Liver (tissue), 9 donors: ENCODE measurements around the gene TOR3A. TPM values are rescaled to one million over a fixed set of nuclear protein-coding genes. Genes with fewer than 3 reads are reported as not detected.
A peak's percentile ranks its signal among the peaks of the same experiment; 100 is the strongest.

Experiments
- DNase-seq: peaks from one replicate; pipeline ENCODE4 v3.0.0-alpha.2; 2017; ENCODE audit warnings: low spot score
- H3K27ac ChIP-seq, 2 donors: one replicate each; pipeline ENCODE4 v1.7.0; 2013; ENCODE audit warnings: inconsistent platforms in 2 of 2, low read length in 2 of 2, control low read depth in 1 of 2, low read depth in 1 of 2, mild to moderate bottlenecking in 1 of 2
- H3K27me3 ChIP-seq, 4 donors: one replicate each; pipeline versions ENCODE4 v1.6.1 to v1.7.0; 2013; ENCODE audit warnings: low read length in 3 of 4, inconsistent platforms in 1 of 4, mild to moderate bottlenecking in 1 of 4, moderate library complexity in 1 of 4; ENCODE audit not compliant: control insufficient read depth in 4 of 4, insufficient read depth in 4 of 4
- H3K36me3 ChIP-seq, 4 donors: one replicate each; pipeline versions ENCODE4 v1.6.1 to v1.7.0; 2013; ENCODE audit warnings: low read length in 3 of 4, mild to moderate bottlenecking in 3 of 4, low read depth in 1 of 4, moderate library complexity in 1 of 4; ENCODE audit not compliant: control insufficient read depth in 4 of 4, insufficient read depth in 3 of 4
- H3K4me1 ChIP-seq, 4 donors: one replicate each; pipeline versions ENCODE4 v1.6.1 to v1.7.0; 2013; ENCODE audit warnings: low read length in 3 of 4, mild to moderate bottlenecking in 3 of 4, moderate library complexity in 1 of 4; ENCODE audit not compliant: control insufficient read depth in 4 of 4, insufficient read depth in 4 of 4
- H3K4me3 ChIP-seq, 3 donors: one replicate each; pipeline versions ENCODE4 v1.6.1 to v1.7.0; 2013; ENCODE audit warnings: low read length in 3 of 3, control low read depth in 1 of 3, low read depth in 1 of 3, mild to moderate bottlenecking in 1 of 3
- H3K9ac ChIP-seq, 2 donors: one replicate each; pipeline ENCODE4 v1.7.0; 2013; ENCODE audit warnings: low read length in 2 of 2, mild to moderate bottlenecking in 2 of 2, moderate library complexity in 2 of 2, control low read depth in 1 of 2, low read depth in 1 of 2
- H3K9me3 ChIP-seq, 4 donors: one replicate each; pipeline versions ENCODE4 v1.6.1 to v1.7.0; 2013; ENCODE audit warnings: low read length in 3 of 4; ENCODE audit not compliant: control insufficient read depth in 4 of 4
- ATF3 ChIP-seq: IDR thresholded peaks from 2 replicates; pipeline ENCODE4 v1.6.1; 2016; ENCODE audit warnings: antibody characterized with exemption
- CTCF ChIP-seq: fragments of 150-350 bp; IDR thresholded peaks from 2 replicates; pipeline ENCODE4 v1.5.1; 2017; ENCODE audit warnings: improper control_type of control experiment, low read depth, low read length; ENCODE audit not compliant: missing input control
- EGR1 ChIP-seq, 2 donors: IDR thresholded peaks; 2 replicates each; pipeline ENCODE4 v1.6.1; 2016 to 2018; ENCODE audit warnings: antibody characterized with exemption in 2 of 2, low read depth in 2 of 2
- FOXA1 ChIP-seq: IDR thresholded peaks from 2 replicates; pipeline ENCODE4 v1.6.1; 2016; ENCODE audit warnings: antibody characterized with exemption
- FOXA2 ChIP-seq: IDR thresholded peaks from 2 replicates; pipeline ENCODE4 v1.6.1; 2016; ENCODE audit warnings: antibody characterized with exemption
- GABPA ChIP-seq, 2 donors: IDR thresholded peaks in 1 of 2; conservative IDR thresholded peaks in 1 of 2; 2 replicates each; pipeline ENCODE4 v1.6.1; 2016; ENCODE audit warnings: antibody characterized with exemption in 2 of 2, mild to moderate bottlenecking in 1 of 2, moderate library complexity in 1 of 2
- HNF4A ChIP-seq, 2 donors: conservative IDR thresholded peaks; 2 replicates each; pipeline ENCODE4 v1.6.1; 2016; ENCODE audit warnings: antibody characterized with exemption in 2 of 2, mild to moderate bottlenecking in 2 of 2
- HNF4G ChIP-seq: IDR thresholded peaks from 2 replicates; pipeline ENCODE4 v1.6.1; 2016; ENCODE audit warnings: antibody characterized with exemption
- JUND ChIP-seq, 2 donors: IDR thresholded peaks; 2 replicates each; pipeline ENCODE4 v1.6.1; 2016; ENCODE audit warnings: antibody characterized with exemption in 2 of 2
- MAX ChIP-seq: IDR thresholded peaks from 2 replicates; pipeline ENCODE4 v1.6.1; 2016; ENCODE audit warnings: antibody characterized with exemption
- NR2F2 ChIP-seq: IDR thresholded peaks from 2 replicates; pipeline ENCODE4 v1.6.1; 2016; ENCODE audit warnings: antibody characterized with exemption
- RAD21 ChIP-seq, 2 donors: IDR thresholded peaks; 2 replicates each; pipeline ENCODE4 v1.6.1; 2016; ENCODE audit warnings: antibody characterized with exemption in 2 of 2, mild to moderate bottlenecking in 2 of 2
- RXRA ChIP-seq, 2 donors: IDR thresholded peaks; 2 replicates each; pipeline ENCODE4 v1.6.1; 2017 to 2018; ENCODE audit warnings: antibody characterized with exemption in 2 of 2, mild to moderate bottlenecking in 1 of 2
- SP1 ChIP-seq: IDR thresholded peaks from 2 replicates; pipeline ENCODE4 v1.6.1; 2018; ENCODE audit warnings: antibody characterized with exemption, mild to moderate bottlenecking
- TAF1 ChIP-seq: conservative IDR thresholded peaks from 2 replicates; pipeline ENCODE4 v1.6.1; 2016; ENCODE audit warnings: antibody characterized with exemption, mild to moderate bottlenecking
- YY1 ChIP-seq: IDR thresholded peaks from 2 replicates; pipeline ENCODE4 v1.6.1; 2016; ENCODE audit warnings: antibody characterized with exemption, mild to moderate bottlenecking
- ZBTB33 ChIP-seq: IDR thresholded peaks from 2 replicates; pipeline ENCODE4 v1.6.1; 2016; ENCODE audit warnings: antibody characterized with exemption
- WGBS: extraction: QIAGEN DNeasy Blood & Tissue Kit; methylation state at CpG from one replicate; pipeline ENCODE4 v1.1.7; 2013; 5-methylcytosine and 5-hydroxymethylcytosine counted together
- polyA plus RNA-seq, 2 donors: library from polyadenylated mRNA; stranded (reverse) in 1 of 2; unstranded in 1 of 2; fragments of 200-250 nt in 1 of 2; fragments of >200 nt in 1 of 2; fragmentation: Nextera tagmentation in 1 of 2; extraction: Ambion mirVana in 1 of 2; gene quantifications; one replicate each; pipeline versions ENCODE4 v1.2.1 to v1.2.3, GENCODE V29; 2013 to 2015
- total RNA-seq, 2 donors: library from RNA; depleted of rRNA; stranded (reverse); fragments of >200 nt; gene quantifications; one replicate each; pipeline ENCODE4 v1.2.3, GENCODE V29; 2014
- donor health status: healthy.
- donor health status: healthy.
- donor health status: healthy.
- donor health status: healthy.
- donor health status: healthy.

Gene TOR3A
- total and polyA plus RNA-seq, 4 donors, result 14.3 to 31.0 (median 23.5) TPM

- H3K4me1 ChIP-seq, result peaks cover 5 to 52% (median 35%) of the 10 kb centered on the region in 4 donors
- H3K27ac ChIP-seq, result no peak overlapping the region
- DNase-seq, result no peak
- no peak overlapping the region for H3K9ac ChIP-seq
- H3K4me3 ChIP-seq, result no peak overlapping the region
- 63% methylated on average over 8 of the region's 8 CpGs for WGBS
- peak in 1 of 2 donors; percentile 8 for TF ChIP-seq HNF4A (conservative IDR thresholded peaks at IDR 0.05)
- no peak for TF ChIP-seq JUND (IDR thresholded peaks at IDR 0.05)
- TF ChIP-seq ATF3, result no peak
- TF ChIP-seq RXRA (IDR thresholded peaks at IDR 0.05), result peak in 1 of 2 donors; percentile 10
- no peaks in the 10 kb centered on the region for H3K9me3 ChIP-seq
- no peaks in the 10 kb centered on the region for H3K27me3 ChIP-seq
- peaks cover 4 to 11% (median 8%) of the 10 kb centered on the region in 4 donors for H3K36me3 ChIP-seq
Observed at GRCh38 chr1:179083533-179083932, 1.7 kb downstream of the TOR3A start.

- no peaks in the 10 kb centered on the region for H3K9me3 ChIP-seq
- H3K9ac ChIP-seq, result no peak overlapping the region
- no peak for TF ChIP-seq YY1
- no peak for TF ChIP-seq SP1
- no peak for TF ChIP-seq RAD21 (IDR thresholded peaks at IDR 0.05)
- no peak for TF ChIP-seq JUND (IDR thresholded peaks at IDR 0.05)
- TF ChIP-seq HNF4G, result no peak
- no peak for TF ChIP-seq FOXA1
- TF ChIP-seq GABPA (IDR thresholded peaks at IDR 0.05 in 1 of 2, conservative IDR thresholded peaks at IDR 0.05 in 1 of 2), result no peak
- no peak for TF ChIP-seq ATF3
- no peak for TF ChIP-seq FOXA2
- no peak for TF ChIP-seq NR2F2
- no peak for TF ChIP-seq EGR1 (IDR thresholded peaks at IDR 0.05; ENCODE audit: low read depth in 2 of 2)
- TF ChIP-seq TAF1, result no peak
- no peak for TF ChIP-seq RXRA (IDR thresholded peaks at IDR 0.05)
- DNase-seq, result peak; percentile 68
- H3K27me3 ChIP-seq, result no peaks in the 10 kb centered on the region
- H3K4me3 ChIP-seq, result peak overlapping the region in 1 of 3 donors; percentile 23
- peaks cover 18 to 83% (median 57%) of the 10 kb centered on the region in 4 donors for H3K4me1 ChIP-seq
- 75% methylated on average over 11 of the region's 11 CpGs for WGBS
- H3K36me3 ChIP-seq, result peaks cover 4 to 11% (median 9%) of the 10 kb centered on the region in 4 donors
- H3K27ac ChIP-seq, result no peak overlapping the region
Observed at GRCh38 chr1:179087665-179088064, 5.8 kb downstream of the TOR3A start.

GRCh38 chr1:179089827-179090482 is 8.1 kb downstream of the TOR3A start:
- peak overlapping the region; percentile 56 to 60 for H3K27ac ChIP-seq
- peak overlapping the region in 1 of 2 donors; percentile 69 for H3K9ac ChIP-seq
- TF ChIP-seq FOXA1 (no peak), MAX (peak; percentile 51), TAF1 (no peak), SP1 (peak; percentile 79), JUND (IDR thresholded peaks at IDR 0.05) (peak in 1 of 2 donors; percentile 12), GABPA (IDR thresholded peaks at IDR 0.05 in 1 of 2, conservative IDR thresholded peaks at IDR 0.05 in 1 of 2) (no peak), RXRA (IDR thresholded peaks at IDR 0.05) (peak; percentile 94 to 95), ZBTB33 (no peak), CTCF (no peak), RAD21 (IDR thresholded peaks at IDR 0.05) (peak in 1 of 2 donors; percentile 11), ATF3 (no peak), HNF4G (no peak), HNF4A (conservative IDR thresholded peaks at IDR 0.05) (peak; percentile 80 to 82), NR2F2 (peak; percentile 90), YY1 (peak; percentile 36), EGR1 (IDR thresholded peaks at IDR 0.05; ENCODE audit: low read depth in 2 of 2) (no peak)

More at GRCh38 chr1:179089827-179090482, 8.1 kb downstream of the TOR3A start:
- Histone ChIP-seq H3K9me3 (no peaks in the 10 kb centered on the region), H3K4me1 (peaks cover 21 to 86% (median 65%) of the 10 kb centered on the region in 4 donors), H3K27me3 (no peaks in the 10 kb centered on the region), H3K36me3 (peaks cover 9 to 31% (median 28%) of the 10 kb centered on the region in 4 donors), H3K4me3 (peak overlapping the region in 1 of 3 donors; percentile 7)
- WGBS, result 41% methylated on average over 16 of the region's 16 CpGs
- peak; percentile 71 for DNase-seq
